Measurements from ENCODE around the gene PRR5L. TPM values are rescaled to one million over a fixed set of nuclear protein-coding genes. Genes with fewer than 3 reads are reported as not detected.

PRR5L gene
- polyA plus RNA-seq, 1 of the 3 experiments (the other 2 are of a cell fraction), result 0.46 TPM

DNA sequence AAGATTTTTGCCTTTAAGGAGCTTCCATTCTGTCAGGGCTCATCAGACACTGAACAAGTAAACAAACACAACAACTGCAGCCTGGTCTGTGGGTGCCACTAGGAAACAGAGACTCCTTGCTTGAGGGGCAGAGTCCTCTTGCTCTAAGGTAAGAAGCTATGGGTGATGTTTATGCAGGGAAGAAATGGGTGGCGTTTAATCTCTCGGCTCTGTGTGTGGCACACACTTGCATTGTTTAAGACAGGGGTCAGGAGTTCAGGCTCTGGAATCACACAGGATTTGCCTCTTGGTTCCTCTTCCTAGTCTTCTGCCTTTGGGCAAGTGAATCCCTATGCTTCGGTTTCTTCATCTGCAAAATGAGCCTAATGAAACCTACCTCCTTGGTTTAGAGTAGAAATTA lies 90.3 kb downstream of the PRR5L start (continued):
- TF ChIP-seq CTCF (IDR thresholded peaks at IDR 0.05), result no peak
- no peak for TF ChIP-seq FOXJ3 (CRISPR knock-in tag; IDR thresholded peaks at IDR 0.05)
- no peak for TF ChIP-seq EP300 (IDR thresholded peaks at IDR 0.05; ENCODE audit: borderline replicate concordance in 1 of 2, low read depth in 1 of 2, low read length in 1 of 2)
- no peak for TF ChIP-seq IRF3 (IDR thresholded peaks at IDR 0.05; ENCODE audit: low read depth, low read length)
- no peak for TF ChIP-seq MXI1 (IDR thresholded peaks at IDR 0.05; ENCODE audit: low read depth, low read length)

GRCh38 chr11:36388071-36388470 lies 92.0 kb downstream of the PRR5L start:
- POLR2A ChIA-PET, result no interaction called here

More at GRCh38 chr11:36388071-36388470, 92.0 kb downstream of the PRR5L start:
- Histone ChIP-seq H3K79me2 (ENCODE audit: insufficient read depth) (no peaks in the 10 kb centered on the region), H3K4me1 (ENCODE audit: control insufficient read depth in 1 of 2, insufficient read depth in 2 of 2, low read depth in 1 of 2, low read length in 1 of 2) (no peaks in the 10 kb centered on the region), H2AFZ (ENCODE audit: low read depth) (no peak overlapping the region), H3K27ac (ENCODE audit: low read depth in 2 of 2, low read length in 1 of 2) (no peak overlapping the region), H3F3A (replicated peaks; ENCODE audit: insufficient read depth) (no peaks in the 10 kb centered on the region), H3K9me2 (no peaks in the 10 kb centered on the region), H3K36me3 (replicated peaks in 1 of 2; ENCODE audit: control insufficient read depth in 1 of 2, insufficient read depth in 2 of 2, low read length in 1 of 2) (no peaks in the 10 kb centered on the region), H3K9ac (no peak overlapping the region), H4K20me1 (ENCODE audit: insufficient read depth) (no peaks in the 10 kb centered on the region), H3K4me2 (no peak overlapping the region), H3K27me3 (ENCODE audit: insufficient read depth) (no peaks in the 10 kb centered on the region), H3K4me3 (ENCODE audit: low read depth in 2 of 2, low read length in 1 of 2) (no peak overlapping the region), H3K9me3 (no peaks in the 10 kb centered on the region)
- no peak for DNase-seq
- WGBS (ENCODE audit: low lambda C conversion rate), result 69% methylated on average over 2 of the region's 2 CpGs
- TF ChIP-seq, protein P1, sequence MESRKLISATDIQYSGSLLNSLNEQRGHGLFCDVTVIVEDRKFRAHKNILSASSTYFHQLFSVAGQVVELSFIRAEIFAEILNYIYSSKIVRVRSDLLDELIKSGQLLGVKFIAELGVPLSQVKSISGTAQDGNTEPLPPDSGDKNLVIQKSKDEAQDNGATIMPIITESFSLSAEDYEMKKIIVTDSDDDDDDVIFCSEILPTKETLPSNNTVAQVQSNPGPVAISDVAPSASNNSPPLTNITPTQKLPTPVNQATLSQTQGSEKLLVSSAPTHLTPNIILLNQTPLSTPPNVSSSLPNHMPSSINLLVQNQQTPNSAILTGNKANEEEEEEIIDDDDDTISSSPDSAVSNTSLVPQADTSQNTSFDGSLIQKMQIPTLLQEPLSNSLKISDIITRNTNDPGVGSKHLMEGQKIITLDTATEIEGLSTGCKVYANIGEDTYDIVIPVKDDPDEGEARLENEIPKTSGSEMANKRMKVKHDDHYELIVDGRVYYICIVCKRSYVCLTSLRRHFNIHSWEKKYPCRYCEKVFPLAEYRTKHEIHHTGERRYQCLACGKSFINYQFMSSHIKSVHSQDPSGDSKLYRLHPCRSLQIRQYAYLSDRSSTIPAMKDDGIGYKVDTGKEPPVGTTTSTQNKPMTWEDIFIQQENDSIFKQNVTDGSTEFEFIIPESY (IDR thresholded peaks at IDR 0.05; ENCODE audit: borderline replicate concordance, low read depth), result no peak
- TF ChIP-seq RFX5 (IDR thresholded peaks at IDR 0.05; ENCODE audit: low read length), result no peak
- TF ChIP-seq ELF1 (IDR thresholded peaks at IDR 0.05), result no peak
- TF ChIP-seq, protein P2, sequence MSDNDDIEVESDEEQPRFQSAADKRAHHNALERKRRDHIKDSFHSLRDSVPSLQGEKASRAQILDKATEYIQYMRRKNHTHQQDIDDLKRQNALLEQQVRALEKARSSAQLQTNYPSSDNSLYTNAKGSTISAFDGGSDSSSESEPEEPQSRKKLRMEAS (IDR thresholded peaks at IDR 0.05; ENCODE audit: low read depth), result no peak
- no peak for TF ChIP-seq FOXM1 (IDR thresholded peaks at IDR 0.05; ENCODE audit: low read depth)
- TF ChIP-seq EP300 (IDR thresholded peaks at IDR 0.05; ENCODE audit: borderline replicate concordance in 1 of 2, low read depth in 1 of 2, low read length in 1 of 2), result no peak
- no peak for TF ChIP-seq NFIC (IDR thresholded peaks at IDR 0.05; ENCODE audit: borderline replicate concordance)
- no peak for TF ChIP-seq CTCF (IDR thresholded peaks at IDR 0.05)
- no peak for TF ChIP-seq TAF1 (IDR thresholded peaks at IDR 0.05; ENCODE audit: borderline replicate concordance, low read depth, low read length)
- TF ChIP-seq EZH2phosphoT487 (IDR thresholded peaks at IDR 0.05; ENCODE audit: borderline replicate concordance, low read depth), result no peak
- TF ChIP-seq GATA2 (CRISPR knock-in tag; IDR thresholded peaks at IDR 0.05), result no peak
- no peak for TF ChIP-seq CHD2 (IDR thresholded peaks at IDR 0.05; ENCODE audit: low read length, partially characterized antibody)
- TF ChIP-seq RCOR1 (IDR thresholded peaks at IDR 0.05; ENCODE audit: low read length), result no peak
- no peak for TF ChIP-seq MEF2A (IDR thresholded peaks at IDR 0.05; ENCODE audit: borderline replicate concordance, low read depth)
- no peak for TF ChIP-seq FOSL2 (IDR thresholded peaks at IDR 0.05; ENCODE audit: borderline replicate concordance, low read depth)
- CTCF ChIA-PET, result interaction anchor here (1.6 kb wide), 1 partner anchor 10 kb away, joined by 6 read pairs; no protein-coding TSS in a partner anchor

All from SK-N-SH (cell line).